Pancreas (tissue), 10 donors: ENCODE data around the gene SNN. TPM values are rescaled to one million over a fixed set of nuclear protein-coding genes. Genes with fewer than 3 reads are reported as not detected.
A peak's percentile ranks its signal among the peaks of the same experiment; 100 is the strongest.

Experiments
- ATAC-seq, 4 donors: fragments of 200-7000 bp; cut with Tn5 transposase; one replicate each; pipeline versions ENCODE4 v1.8.0 to v1.9.1; 2020; ENCODE audit warnings: mild to moderate bottlenecking in 4 of 4, moderate library complexity in 4 of 4
- DNase-seq, 6 donors: peaks; one replicate each; pipeline ENCODE4 v3.0.0-alpha.2; 2020
- FAIRE-seq: peaks from 2 replicates; lab custom pipeline; 2012; peaks lifted over from hg19 to GRCh38; lab: Jason Lieb, UNC
- H3K27ac ChIP-seq, 4 donors: fragments of 200-600 bp; sonication (generic); 1 replicate in 3 of 4; 2 replicates in 1 of 4; pipeline versions ENCODE4 v1.5.0 to v1.8.0; 2020
- H3K27me3 ChIP-seq, 4 donors: fragments of 200-600 bp; one replicate each; pipeline ENCODE4 v1.8.0; 2021
- H3K36me3 ChIP-seq, 3 donors: fragments of 200-600 bp; sonication (generic) in 1 of 3; one replicate each; pipeline versions ENCODE4 v1.5.0 to v1.8.0; 2020 to 2021
- H3K4me1 ChIP-seq, 3 donors: fragments of 200-600 bp; one replicate each; pipeline ENCODE4 v1.8.0; 2021
- H3K4me3 ChIP-seq, 4 donors: fragments of 200-600 bp; sonication (generic) in 2 of 4; one replicate each; pipeline versions ENCODE4 v1.5.0 to v1.8.0; 2020 to 2021
- H3K9me3 ChIP-seq, 4 donors: fragments of 200-600 bp; one replicate each; pipeline ENCODE4 v1.8.0; 2021
- CTCF ChIP-seq, 4 donors: fragments of 200-600 bp; sonication (generic) in 3 of 4; IDR thresholded peaks; one replicate each; pipeline versions ENCODE4 v1.5.0 to v1.8.0; 2021; ENCODE audit warnings: antibody characterized with exemption in 4 of 4
- WGBS, 2 donors: extraction: QIAGEN DNeasy Blood & Tissue Kit; methylation state at CpG; one replicate each; pipeline ENCODE4 v1.1.7; 2013; 5-methylcytosine and 5-hydroxymethylcytosine counted together
- intact Hi-C, 3 donors: fragments of 100-400 bp; cut with DNase I; formaldehyde crosslinking; loops; one replicate each; pipeline versions ENCODE4 v1.11.1 to v1.14.2; 2022
- polyA plus RNA-seq, 2 donors: library from polyadenylated mRNA; stranded (reverse); fragments of 200-250 nt; gene quantifications; one replicate each; pipeline ENCODE4 v1.2.3, GENCODE V29; 2013
- total RNA-seq, 6 donors: library from RNA; stranded (reverse); fragmentation: NEBNext Ultra II Directional in 4 of 6; extraction: Animal tissue kit (Norgen Biotek cat#: 25700) in 4 of 6; gene quantifications; one replicate each; pipeline versions ENCODE4 v1.2.1 to v1.2.4, GENCODE V29; 2021 to 2023
- donor health status: healthy with polysubstance abuse.
- donor health status: DM: no; HTN: no; CAD: no; lungs with moderate emphysema.
- donor health status: DM: no; HTN: no; CAD: no.
- donor health status: control.
- donor health status: control.
- donor health status: Bipolar disorder and iron deficiency.
- donor health status: DM: yes; HTN: yes; CAD: no.
- donor health status: DM: no; HTN: no; CAD: no.
- donor health status: DM: no; HTN: no; CAD: no.
- donor health status: DM: yes; HTN: yes; CAD: no.

SNN gene
- total and polyA plus RNA-seq, 8 donors: 3.9 to 10.6 (median 4.5) TPM

- DNase-seq (no peak), ATAC-seq (peak in 2 of 4 donors; percentile 23 to 50), FAIRE-seq (no peak)
- TF ChIP-seq CTCF (IDR thresholded peaks at IDR 0.05): no peak
- intact Hi-C loops: loop anchor here in 2 of 3 donors (10.0 kb wide), 2 partner anchors 177 to 317 kb away; no protein-coding TSS in a partner anchor
- Histone ChIP-seq H3K4me1 (peaks cover 29 to 35% (median 30%) of the 10 kb centered on the region in 3 donors), H3K36me3 (no peaks in the 10 kb centered on the region), H3K27ac (peak overlapping the region in 1 of 4 donors; percentile 3), H3K4me3 (no peak overlapping the region), H3K27me3 (no peaks in the 10 kb centered on the region), H3K9me3 (no peaks in the 10 kb centered on the region)
- 62 to 63% methylated on average over 4 of the region's 4 CpGs for WGBS, 2 donors
Measured at GRCh38 chr16:11711662-11712061, 43.4 kb downstream of the SNN start.

DNA sequence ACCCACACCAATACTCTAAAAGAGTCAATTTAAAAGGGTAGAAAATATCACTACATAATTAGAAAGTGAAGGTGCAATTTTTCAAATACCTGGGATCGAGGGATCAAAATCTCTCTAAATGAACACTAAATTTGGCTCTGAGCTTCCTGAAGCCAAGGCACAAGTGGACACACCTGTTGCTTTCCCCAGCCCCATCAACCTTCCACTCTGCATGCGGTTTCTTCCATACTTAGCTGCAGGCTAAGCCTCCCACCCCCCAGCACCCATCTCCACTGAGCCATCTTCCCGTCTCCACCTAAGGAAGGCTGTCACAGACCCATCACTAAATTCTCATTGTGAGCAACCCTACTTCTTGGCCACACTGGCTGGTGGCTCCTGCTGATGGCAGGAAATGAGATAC is 43.9 kb downstream of the SNN start:
- Histone ChIP-seq H3K4me1 (peaks cover 32 to 40% (median 33%) of the 10 kb centered on the region in 3 donors), H3K27ac (peak overlapping the region in 1 of 4 donors; percentile 10), H3K36me3 (no peaks in the 10 kb centered on the region), H3K4me3 (no peak overlapping the region), H3K27me3 (no peaks in the 10 kb centered on the region), H3K9me3 (no peaks in the 10 kb centered on the region)
- FAIRE-seq (no peak), DNase-seq (no peak), ATAC-seq (peak in 2 of 4 donors; percentile 10 to 17)
- WGBS, 2 donors: 38 to 40% methylated on average over 3 of the region's 3 CpGs
- no peak for TF ChIP-seq CTCF (IDR thresholded peaks at IDR 0.05)
- intact Hi-C loops: loop anchor here in 2 of 3 donors (10.0 kb wide), 2 partner anchors 177 to 317 kb away; no protein-coding TSS in a partner anchor

DNA sequence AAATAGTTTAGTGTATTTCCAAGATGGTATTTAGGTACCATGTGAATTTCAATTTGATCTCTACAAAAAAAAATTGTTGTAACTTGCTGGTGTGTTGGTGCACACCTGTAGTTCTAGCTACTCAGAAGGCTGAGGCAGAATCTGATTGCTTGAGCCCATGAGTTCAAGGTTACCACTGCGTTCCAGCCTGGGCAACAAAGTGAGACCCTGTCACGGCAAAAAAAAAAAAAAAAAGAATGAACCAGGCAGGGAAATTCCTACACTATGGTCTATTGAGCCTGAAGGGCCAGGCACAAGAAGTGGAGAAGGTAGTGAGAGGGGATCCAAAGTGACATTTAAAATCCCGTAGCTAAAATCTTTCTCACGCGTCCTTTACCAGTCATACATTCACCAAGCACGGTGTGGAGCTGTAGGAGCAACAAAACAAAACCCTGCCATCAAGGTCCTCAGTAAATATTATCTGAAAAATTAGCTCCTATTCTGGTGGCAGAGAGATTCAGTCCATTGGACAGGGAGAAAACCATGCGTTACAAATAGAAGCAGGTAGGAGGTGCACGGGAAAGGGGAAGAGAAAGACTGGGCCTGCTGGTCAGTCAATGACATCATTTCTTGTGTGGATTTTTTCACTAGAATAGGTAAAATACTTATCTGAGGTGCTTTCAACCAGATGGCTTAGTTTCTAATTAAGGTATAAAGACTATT is 47.1 kb downstream of the SNN start:
- Histone ChIP-seq H3K4me3 (no peak overlapping the region), H3K27ac (peak overlapping the region; percentile 29 to 79 (median 60)), H3K4me1 (peaks cover 37 to 50% (median 43%) of the 10 kb centered on the region in 3 donors), H3K9me3 (no peaks in the 10 kb centered on the region), H3K36me3 (peaks cover 0 to 8% (median 0%) of the 10 kb centered on the region in 3 donors), H3K27me3 (no peaks in the 10 kb centered on the region)
- intact Hi-C loops: loop anchor here in 2 of 3 donors (10.0 kb wide), 2 partner anchors 181 to 321 kb away; no protein-coding TSS in a partner anchor
- ATAC-seq (peak; percentile 47 to 75 (median 63)), FAIRE-seq (no peak), DNase-seq (no peak)
- no peak for TF ChIP-seq CTCF (IDR thresholded peaks at IDR 0.05)
- WGBS, 2 donors: 28% methylated on average over 8 of the region's 8 CpGs

GRCh38 chr16:11716336-11716735 is 48.1 kb downstream of the SNN start:
- peaks cover 35 to 50% (median 38%) of the 10 kb centered on the region in 3 donors for H3K4me1 ChIP-seq
- DNase-seq (no peak), ATAC-seq (peak; percentile 66 to 84 (median 74)), FAIRE-seq (no peak)
- H3K4me3 ChIP-seq: no peak overlapping the region
- H3K27me3 ChIP-seq: no peaks in the 10 kb centered on the region
- H3K36me3 ChIP-seq: peaks cover 0 to 16% (median 5%) of the 10 kb centered on the region in 3 donors
- no peak for TF ChIP-seq CTCF (IDR thresholded peaks at IDR 0.05)
- intact Hi-C loops: loop anchor here in 2 of 3 donors (10.0 kb wide), 2 partner anchors 182 to 322 kb away; no protein-coding TSS in a partner anchor
- peak overlapping the region; percentile 29 to 79 (median 60) for H3K27ac ChIP-seq
- no peaks in the 10 kb centered on the region for H3K9me3 ChIP-seq
